IPS-18c (cell line): ENCODE measurements around the gene MYLIP.

Experiments used
- H3K4me3 ChIP-seq: 2 replicates; pipeline ENCODE4 v1.7.0; 2013; ENCODE audit warnings: low read depth, mild to moderate bottlenecking, low read length, moderate library complexity; ENCODE audit not compliant: insufficient read depth
- H3K9me3 ChIP-seq: one replicate; pipeline ENCODE4 v1.6.1; 2013; ENCODE audit warnings: mild to moderate bottlenecking, low read length, moderate library complexity; ENCODE audit not compliant: control insufficient read depth, insufficient read depth

MYLIP gene

DNA sequence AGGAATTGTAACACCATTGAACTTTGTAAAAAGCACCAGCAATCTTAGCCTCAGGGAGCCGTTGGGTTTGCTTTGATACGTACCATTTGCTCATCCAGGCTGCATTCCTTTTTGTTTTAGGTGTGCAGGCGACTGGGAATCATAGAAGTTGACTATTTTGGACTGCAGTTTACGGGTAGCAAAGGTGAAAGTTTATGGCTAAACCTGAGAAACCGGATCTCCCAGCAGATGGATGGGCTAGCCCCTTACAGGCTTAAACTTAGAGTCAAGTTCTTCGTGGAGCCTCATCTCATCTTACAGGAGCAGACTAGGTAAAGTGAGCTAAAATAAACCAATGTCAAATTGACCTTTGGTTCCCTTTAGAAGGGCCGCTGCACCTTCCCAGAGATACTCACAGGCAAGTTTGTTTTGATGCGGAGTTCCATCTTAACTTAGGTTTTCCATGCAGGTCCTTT, 1.6 kb downstream of the MYLIP start:
- Histone ChIP-seq H3K4me3 (peak overlapping the region; percentile 94; the same call in 1 of the 2 replicates), H3K9me3 (no peaks in the 10 kb centered on the region)

DNA sequence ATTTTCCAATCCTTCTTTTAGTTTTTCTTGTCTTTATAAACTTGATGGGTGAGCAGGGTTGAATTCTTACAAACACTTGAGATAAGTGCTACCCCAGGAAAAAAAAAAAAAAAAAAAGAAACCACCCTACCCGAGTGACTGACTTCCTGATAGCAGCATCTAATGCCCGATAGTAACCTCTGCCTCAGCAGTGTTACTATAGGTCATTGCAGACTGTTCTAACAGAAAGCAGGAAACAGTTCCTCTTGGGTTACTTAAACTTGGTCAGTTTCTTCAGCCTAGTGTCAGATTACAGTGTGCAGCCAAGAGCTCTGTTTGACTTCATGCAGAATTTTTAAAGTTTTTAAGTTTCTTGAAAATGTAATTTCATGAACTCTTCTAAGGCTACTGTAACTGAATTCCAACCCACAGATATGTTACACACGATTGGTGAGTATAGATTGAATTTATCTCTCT, 2.1 kb downstream of the MYLIP start:
- Histone ChIP-seq H3K4me3 (peak overlapping the region; percentile 94; the same call in 1 of the 2 replicates), H3K9me3 (no peaks in the 10 kb centered on the region)

DNA sequence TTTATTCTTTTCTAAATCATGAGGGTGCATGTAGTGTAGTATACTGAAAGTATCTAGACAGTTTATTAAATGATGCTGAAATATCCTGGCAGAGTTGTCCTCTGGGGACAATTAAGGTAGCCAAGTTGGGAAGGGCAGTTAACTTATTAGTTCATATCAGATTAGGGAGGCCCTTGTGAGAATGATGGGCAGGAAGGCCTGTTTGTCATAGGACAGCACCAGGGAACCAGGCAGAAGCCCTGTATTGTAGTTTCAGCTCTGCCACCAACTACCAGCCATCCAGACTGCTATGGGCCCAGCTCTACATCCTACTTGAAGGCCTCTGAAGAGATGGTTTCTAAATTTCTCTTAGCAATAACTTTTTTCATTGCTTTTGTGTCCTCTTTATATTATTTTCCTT, 4.0 kb downstream of the MYLIP start:
- no peaks in the 10 kb centered on the region for H3K9me3 ChIP-seq
- H3K4me3 ChIP-seq, result no peak overlapping the region

DNA sequence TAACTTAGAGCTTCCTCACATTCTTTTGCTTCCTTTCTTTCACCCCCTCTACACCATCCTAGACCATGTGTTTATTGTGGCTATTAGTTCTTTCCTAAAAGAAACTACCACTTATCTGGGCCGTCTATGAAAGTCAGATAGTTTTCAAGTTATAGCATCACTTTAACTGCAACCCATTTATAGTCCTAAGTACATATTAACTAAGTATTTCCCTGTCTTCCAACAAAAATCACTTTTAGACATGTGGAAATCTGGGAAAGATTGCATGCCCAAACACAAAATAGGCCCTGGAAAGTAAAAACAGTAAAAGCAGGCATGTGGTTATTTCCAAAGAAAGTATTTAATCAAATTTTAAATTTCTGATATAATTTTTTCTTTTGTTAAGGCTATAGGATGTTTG, 5.5 kb downstream of the MYLIP start:
- no peaks in the 10 kb centered on the region for H3K9me3 ChIP-seq
- H3K4me3 ChIP-seq, result no peak overlapping the region

DNA sequence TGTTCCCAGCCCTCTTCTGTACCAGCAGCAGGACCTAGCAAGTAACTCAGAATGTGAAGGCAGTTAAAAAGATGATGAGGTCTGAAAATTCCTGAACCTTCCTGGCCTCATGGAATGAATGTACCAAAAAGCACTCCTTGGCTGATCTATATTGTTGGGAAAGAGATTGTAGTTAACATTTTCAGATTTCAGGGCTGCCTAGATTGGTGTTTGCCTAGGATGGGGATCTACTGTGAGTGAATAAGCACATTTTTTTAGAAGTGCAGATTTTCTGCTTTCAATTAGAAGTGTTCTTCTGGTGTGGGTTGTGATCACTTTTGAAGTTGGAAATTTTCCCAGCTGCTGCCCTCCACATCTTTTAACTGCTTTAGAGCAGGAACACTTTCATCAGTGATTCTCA, 6.2 kb downstream of the MYLIP start:
- no peaks in the 10 kb centered on the region for H3K9me3 ChIP-seq
- H3K4me3 ChIP-seq, result no peak overlapping the region

DNA sequence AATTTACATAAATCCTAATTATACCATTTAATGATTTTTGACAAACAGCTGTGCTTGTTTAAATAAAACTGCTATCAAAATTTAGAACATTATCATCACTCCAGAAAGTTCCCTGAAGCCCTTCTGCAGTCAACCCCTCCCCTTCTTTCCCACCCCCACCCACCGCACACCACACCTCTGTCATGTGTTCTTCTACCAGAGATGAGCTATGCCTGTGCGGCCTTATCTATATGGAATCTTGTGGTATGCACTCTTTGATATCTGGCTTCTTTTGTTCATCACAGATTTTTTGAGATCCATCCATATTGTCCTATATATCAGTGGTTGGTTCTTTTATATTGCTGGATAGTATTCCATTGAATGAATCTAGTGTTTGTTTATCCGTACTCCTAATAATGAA, 7.2 kb downstream of the MYLIP start:
- Histone ChIP-seq H3K9me3 (no peaks in the 10 kb centered on the region), H3K4me3 (no peak overlapping the region)

DNA sequence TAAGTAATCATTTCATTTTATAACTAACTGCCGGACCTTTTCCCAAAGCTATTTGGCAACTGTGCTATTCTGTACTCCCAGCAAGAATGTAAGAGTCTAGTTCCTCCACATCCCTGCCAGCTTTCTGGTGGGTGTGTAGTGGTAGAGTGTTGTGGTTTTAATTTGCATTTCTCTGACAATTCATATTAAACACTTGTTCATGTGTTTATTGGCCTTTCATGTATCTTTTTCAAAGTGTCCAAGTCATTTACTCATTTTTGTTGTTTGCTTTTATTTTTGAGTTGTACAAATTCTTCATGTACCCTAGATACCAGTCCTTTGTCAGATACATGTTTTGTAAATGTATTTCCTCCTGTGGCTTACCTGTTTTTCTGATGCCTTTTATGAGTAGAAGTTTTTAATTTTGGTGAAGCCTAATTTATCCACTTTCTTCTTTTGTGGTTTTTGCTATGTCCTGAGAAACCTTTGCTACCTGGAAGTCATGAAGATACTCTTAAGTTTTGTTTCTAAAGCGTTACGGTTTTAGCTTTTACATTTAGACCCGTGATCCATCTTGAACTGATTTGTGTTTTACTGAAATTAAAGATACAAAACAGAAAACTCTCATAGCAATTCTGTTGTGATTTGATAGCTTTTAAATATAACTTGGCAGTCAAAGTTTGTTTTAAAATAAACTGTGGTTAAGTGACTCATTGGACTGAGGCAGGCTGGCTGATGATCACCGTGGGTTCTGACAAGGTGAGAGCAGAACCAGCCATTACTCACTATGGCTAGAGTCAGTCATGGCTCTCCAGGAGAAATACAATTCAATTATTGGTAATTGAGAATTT, 8.0 kb downstream of the MYLIP start:
- H3K4me3 ChIP-seq, result no peak overlapping the region
- no peaks in the 10 kb centered on the region for H3K9me3 ChIP-seq

DNA sequence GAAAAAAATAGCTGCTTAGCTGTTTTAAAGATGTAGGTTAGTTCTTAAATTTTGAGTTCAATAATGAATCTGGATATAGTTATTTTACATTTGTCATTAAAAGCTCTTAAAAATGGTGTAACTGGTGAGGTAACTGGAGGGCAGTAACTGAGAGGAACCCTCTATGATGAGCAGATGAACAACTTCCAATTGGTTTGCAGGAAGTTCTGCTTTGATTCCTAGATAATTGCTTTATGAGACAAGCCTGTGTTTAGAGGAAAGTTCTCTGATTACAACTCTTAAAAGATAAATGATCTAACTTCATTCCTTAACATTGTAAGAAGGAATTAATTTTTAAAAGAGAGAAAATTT, 8.5 kb downstream of the MYLIP start:
- Histone ChIP-seq H3K9me3 (no peaks in the 10 kb centered on the region), H3K4me3 (no peak overlapping the region)

DNA sequence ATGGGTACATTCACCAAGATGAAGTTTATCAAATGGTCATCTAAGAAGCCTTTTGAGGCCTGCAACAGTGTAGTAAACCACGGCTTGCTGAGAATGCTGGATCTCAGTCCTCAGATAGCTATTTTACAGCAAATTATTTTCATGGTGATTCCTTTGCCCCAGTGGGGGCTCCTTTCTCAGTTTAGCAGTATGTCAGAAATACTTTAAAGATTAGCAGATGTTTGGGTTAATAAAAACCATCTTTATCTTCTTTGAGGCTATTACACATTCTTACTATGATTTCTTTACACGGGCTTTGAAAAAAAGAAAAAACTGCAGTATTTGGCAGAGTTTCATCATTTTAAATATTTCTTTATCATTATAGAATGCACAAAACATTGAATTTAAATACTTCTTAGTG, 10.7 kb downstream of the MYLIP start:
- no peak overlapping the region for H3K4me3 ChIP-seq
- no peaks in the 10 kb centered on the region for H3K9me3 ChIP-seq

DNA sequence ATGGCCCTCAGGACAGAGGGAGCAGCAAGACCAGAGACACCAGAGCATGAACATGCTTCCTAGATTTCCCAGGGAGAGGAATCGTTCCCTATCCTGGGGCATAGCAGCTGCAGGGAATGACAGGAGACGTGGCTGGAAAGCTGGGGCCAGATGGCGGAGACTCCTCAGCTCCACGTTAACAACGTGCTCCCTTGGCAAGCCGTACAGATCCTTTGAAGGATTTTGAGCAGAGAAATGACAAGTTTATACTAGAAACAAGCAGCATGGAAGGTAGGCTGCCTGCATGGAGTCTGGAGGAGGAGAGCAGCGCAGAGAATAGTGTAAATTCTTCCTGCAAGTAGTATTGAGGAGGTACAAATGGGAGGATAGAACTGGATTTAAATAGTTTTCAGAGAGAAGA, 11.7 kb downstream of the MYLIP start:
- no peak overlapping the region for H3K4me3 ChIP-seq
- no peaks in the 10 kb centered on the region for H3K9me3 ChIP-seq

DNA sequence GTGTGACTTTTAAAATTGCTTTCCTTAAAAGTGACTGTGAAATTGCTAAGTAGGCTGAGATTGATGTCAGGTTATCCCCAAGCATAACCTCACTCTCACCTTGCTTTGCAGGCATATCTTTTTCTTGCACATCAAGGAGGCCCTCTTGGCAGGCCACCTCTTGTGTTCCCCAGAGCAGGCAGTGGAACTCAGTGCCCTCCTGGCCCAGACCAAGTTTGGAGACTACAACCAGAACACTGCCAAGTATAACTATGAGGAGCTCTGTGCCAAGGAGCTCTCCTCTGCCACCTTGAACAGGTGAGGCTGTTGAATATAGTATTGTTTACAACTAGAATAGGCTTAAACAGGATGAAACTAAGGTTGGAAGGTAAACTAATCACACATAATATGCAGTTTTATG, 12.6 kb downstream of the MYLIP start:
- no peaks in the 10 kb centered on the region for H3K9me3 ChIP-seq
- H3K4me3 ChIP-seq, result no peak overlapping the region

DNA sequence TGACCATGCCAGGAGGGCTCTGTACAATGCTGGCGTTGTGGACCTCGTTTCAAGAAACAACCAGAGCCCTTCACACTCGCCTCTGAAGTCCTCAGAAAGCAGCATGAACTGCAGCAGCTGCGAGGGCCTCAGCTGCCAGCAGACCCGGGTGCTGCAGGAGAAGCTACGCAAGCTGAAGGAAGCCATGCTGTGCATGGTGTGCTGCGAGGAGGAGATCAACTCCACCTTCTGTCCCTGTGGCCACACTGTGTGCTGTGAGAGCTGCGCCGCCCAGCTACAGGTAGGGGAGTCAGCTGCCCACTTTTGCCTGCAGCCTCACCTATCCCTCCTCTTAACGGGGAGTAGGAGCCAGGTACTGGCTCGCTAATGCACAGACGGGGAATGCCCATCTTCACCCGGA, 16.2 kb downstream of the MYLIP start:
- H3K9me3 ChIP-seq, result no peaks in the 10 kb centered on the region
- no peak overlapping the region for H3K4me3 ChIP-seq

DNA sequence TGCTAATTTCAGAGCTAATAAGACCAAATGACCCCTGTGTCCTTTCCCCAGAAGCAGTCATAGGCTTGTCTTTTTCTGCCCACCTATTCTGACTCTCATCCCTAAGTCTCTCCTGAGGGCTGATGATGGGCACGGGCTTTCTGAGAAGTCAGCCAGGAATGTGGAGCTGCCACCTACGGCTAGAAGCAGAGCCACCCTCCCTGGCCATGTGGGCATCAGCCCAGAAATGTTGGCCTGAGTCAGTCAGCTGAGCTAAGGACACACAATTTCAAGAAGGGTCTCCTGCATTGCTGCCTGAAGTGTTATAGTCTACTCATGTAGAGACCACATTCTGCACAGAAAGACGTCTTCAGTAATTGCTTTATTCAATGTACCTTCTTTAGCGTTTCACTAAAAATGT, 17.1 kb downstream of the MYLIP start:
- H3K9me3 ChIP-seq, result no peaks in the 10 kb centered on the region

DNA sequence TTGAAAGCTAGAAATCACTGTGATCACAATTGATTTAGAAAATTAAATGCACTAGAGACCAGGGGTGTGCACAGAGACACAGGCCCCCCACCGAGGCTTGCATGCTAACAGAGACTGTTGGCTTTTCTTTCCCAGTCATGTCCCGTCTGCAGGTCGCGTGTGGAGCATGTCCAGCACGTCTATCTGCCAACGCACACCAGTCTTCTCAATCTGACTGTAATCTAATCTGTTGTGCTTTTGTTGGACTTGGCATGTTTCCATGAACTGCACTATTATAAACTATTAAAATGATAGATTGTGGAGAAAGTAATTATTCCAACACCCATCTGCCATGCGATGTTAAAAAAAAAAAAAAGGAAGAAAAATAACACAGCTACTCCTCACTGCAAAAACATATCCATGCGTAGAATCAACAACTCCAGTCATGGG, 17.7 kb downstream of the MYLIP start:
- no peak overlapping the region for H3K4me3 ChIP-seq
- no peaks in the 10 kb centered on the region for H3K9me3 ChIP-seq

More for the DNA sequence above, 17.1 kb downstream of the MYLIP start:
- H3K4me3 ChIP-seq, result no peak overlapping the region

DNA sequence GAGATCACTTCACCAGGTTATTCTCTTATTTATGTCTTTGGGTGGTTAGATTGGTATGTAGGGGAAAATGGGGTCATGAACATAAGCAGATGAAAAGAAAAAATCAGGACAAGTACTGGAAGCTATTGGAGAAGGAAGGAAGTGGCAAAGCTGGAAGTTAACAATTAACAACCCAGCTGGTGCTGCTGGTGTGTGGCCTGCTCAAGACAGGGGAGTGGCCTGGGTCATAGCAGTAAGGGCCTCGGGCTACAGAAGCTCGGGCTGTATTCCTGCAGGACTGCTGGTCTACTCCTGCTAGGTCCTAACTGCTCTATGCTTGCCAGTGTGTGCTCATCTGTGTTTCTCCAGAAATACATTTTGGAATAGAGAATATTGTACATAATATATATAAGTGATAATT, 19.6 kb downstream of the MYLIP start:
- Histone ChIP-seq H3K4me3 (no peak overlapping the region), H3K9me3 (no peaks in the 10 kb centered on the region)

DNA sequence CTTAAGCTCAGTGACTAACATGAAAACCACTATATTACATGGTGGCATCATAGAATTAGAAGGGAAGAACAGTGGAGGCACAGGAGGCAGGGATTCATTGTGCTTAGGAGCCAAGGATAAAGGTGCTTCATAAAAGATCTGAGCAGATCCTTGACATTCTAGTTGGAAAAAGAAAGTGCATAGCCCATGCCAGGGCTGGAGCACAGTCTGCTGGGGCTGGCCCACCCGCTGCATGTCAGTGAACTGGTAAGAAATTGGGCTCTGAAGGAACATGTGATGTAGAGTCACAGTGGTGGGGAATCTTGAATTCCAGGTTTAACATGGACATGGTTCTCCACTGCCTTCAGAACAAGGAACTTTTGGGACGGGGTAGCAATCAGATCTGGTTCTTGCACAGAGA, 20.4 kb downstream of the MYLIP start:
- H3K4me3 ChIP-seq, result no peak overlapping the region

DNA sequence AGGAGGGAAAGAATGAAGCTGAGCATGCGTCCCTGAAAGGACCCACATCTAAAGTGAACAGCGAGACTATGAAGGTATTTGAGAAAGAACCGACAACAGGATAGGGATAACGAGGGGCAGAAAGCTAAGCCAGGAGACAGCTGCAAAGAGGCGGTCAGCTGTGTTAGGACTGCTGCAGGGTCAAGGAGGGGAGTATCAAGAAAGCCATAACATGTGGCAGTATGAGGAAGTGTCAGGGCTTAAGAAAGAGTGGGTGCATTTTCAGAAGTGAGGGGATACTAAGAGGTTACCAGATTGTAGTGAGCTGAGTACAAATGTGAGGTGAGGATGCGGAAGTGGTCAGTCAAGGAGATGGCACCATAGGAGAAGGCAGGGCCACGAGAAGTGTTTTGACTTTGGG, 21.2 kb downstream of the MYLIP start:
- no peak overlapping the region for H3K4me3 ChIP-seq

More for the DNA sequence above, 20.4 kb downstream of the MYLIP start:
- no peaks in the 10 kb centered on the region for H3K9me3 ChIP-seq

DNA sequence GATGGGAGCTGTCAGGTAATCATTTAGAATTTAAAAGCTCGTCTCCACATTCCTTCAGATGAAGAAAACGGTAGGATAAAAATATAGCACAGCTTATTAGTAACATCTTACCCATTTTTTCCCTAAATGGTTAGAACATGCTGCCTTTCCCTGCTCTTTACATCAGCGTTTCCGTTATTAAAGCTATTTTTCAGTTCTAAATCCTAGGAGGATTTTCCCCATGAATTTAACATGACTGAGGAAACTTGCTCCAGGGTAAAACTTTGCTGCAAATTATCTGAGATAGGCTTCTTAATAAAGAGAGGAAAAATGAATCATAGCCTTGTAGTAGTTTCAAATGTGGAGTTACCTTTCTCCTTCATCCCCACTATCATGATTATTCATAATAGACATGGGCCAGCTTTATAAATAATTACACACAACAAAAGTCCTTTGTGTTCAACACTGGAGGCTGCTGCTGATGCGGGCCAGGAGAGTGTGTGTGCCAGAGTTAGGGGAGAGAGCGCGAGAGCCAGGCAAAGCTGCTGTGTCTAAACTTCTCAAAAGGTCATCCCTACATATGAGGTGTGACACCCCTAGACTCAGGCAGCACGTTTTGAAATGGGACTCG, 24.4 kb downstream of the MYLIP start:
- Histone ChIP-seq H3K4me3 (no peak overlapping the region), H3K9me3 (no peaks in the 10 kb centered on the region)

More for the DNA sequence above, 21.2 kb downstream of the MYLIP start:
- H3K9me3 ChIP-seq, result no peaks in the 10 kb centered on the region
